Measurements from ENCODE around the gene PEAR1.

- peak; percentile 68 for TF ChIP-seq EZH2 (IDR thresholded peaks at IDR 0.05; ENCODE audit: low read depth, low read length, severe bottlenecking)
- TF ChIP-seq CTCF (IDR thresholded peaks at IDR 0.05; ENCODE audit: control extremely low read depth in 1 of 3, insufficient read depth in 1 of 3, low read depth in 1 of 3, low read length in 3 of 3) = no peak
- TF ChIP-seq CHD2 (IDR thresholded peaks at IDR 0.05; ENCODE audit: low read length) = no peak
- no peak for TF ChIP-seq RAD21 (IDR thresholded peaks at IDR 0.05 in 1 of 2, conservative IDR thresholded peaks at IDR 0.05 in 1 of 2; ENCODE audit: low read depth in 2 of 2, low read length in 2 of 2)
- no peak for TF ChIP-seq CEBPB (IDR thresholded peaks at IDR 0.05; ENCODE audit: low read depth, low read length)
- TF ChIP-seq NRF1 (IDR thresholded peaks at IDR 0.05; ENCODE audit: low read depth, low read length) = no peak
- no peak for TF ChIP-seq RXRA (IDR thresholded peaks at IDR 0.05; ENCODE audit: insufficient read depth, low read depth, low read length)
- TF ChIP-seq HDAC6 (IDR thresholded peaks at IDR 0.05; ENCODE audit: low read depth, low read length) = no peak
- TF ChIP-seq POLR2A (IDR thresholded peaks at IDR 0.05; ENCODE audit: control extremely low read depth in 1 of 2, low read depth in 2 of 2, low read length in 2 of 2) = no peak
- no peak for TF ChIP-seq USF2 (IDR thresholded peaks at IDR 0.05; ENCODE audit: low read length)
- no peak for TF ChIP-seq TCF12 (IDR thresholded peaks at IDR 0.05; ENCODE audit: low read depth, low read length)
Measured at GRCh38 chr1:156859523-156860112, 33.9 kb upstream of the PEAR1 start.
